Activated naive CD4-positive, alpha-beta T cell treated with anti-CD3 and anti-CD28 coated beads, Interleukin-2, amount 50 U/mL, for 16 hours (primary cell): ENCODE data around the gene VMP1.
"Not testable (repeated sequence)": the region's sequence is repeated elsewhere in the genome, so short reads cannot be mapped to it uniquely, and the experiment has no call there.

ENCODE experiments used
- DNase-seq: peaks from one replicate; pipeline ENCODE4 v3.0.0-alpha.2; 2020

VMP1 gene

GRCh38 chr17:59756236-59756818, 48.9 kb downstream of the VMP1 start:
- DNase-seq: no peak

DNA sequence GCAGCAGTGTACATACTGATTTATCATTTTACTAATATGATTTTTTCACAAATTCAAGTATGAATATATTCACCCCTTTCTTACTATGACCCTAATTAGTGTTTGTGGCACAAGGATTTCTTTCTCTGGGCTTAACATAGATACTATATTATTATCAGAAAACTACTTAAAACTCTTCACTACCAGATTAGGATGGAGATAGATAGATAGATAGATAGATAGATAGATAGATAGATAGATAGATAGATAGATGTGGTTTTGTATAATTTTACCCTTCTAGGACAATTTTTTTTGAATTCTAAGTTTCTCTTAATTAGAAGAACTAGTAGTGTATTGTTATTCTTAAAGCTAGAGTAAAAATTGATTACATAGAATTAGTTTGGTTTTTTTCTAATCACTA, 49.6 kb downstream of the VMP1 start:
- DNase-seq: no peak

- DNase-seq: no peak
Observed at GRCh38 chr17:59757470-59757869, 50.0 kb downstream of the VMP1 start.

GRCh38 chr17:59757881-59758385, 50.5 kb downstream of the VMP1 start:
- no peak for DNase-seq

DNA sequence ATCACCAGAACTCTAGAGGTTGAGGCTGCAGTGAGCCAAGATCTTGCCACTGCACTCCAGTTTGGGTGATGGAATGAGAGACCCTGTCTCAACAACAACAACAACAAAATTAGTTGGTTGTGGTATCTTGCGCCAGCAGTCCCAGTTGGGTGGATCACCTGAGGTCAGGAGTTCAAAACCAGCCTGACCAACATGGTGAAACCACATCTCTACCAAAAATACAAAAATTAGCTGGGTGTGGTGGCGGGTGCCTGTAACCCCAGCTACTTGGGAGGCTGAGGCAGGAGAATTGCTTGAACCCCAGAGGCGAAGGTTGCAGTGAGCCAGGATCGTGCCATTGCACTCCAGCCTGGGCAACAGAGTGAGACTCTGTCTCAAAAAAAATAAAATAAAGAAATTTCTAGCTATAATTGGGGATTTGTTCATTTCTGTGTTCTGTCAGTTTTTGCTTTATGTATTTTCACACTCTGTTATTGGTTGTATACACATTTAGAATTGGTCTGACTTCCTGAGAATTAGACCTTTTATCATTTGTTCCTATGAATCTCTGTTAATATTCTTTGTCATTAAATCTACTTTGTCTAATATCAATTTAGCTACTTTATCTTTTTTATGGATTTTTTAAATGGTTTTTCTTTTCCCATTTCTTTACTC, 51.7 kb downstream of the VMP1 start:
- not testable (repeated sequence) for DNase-seq

DNA sequence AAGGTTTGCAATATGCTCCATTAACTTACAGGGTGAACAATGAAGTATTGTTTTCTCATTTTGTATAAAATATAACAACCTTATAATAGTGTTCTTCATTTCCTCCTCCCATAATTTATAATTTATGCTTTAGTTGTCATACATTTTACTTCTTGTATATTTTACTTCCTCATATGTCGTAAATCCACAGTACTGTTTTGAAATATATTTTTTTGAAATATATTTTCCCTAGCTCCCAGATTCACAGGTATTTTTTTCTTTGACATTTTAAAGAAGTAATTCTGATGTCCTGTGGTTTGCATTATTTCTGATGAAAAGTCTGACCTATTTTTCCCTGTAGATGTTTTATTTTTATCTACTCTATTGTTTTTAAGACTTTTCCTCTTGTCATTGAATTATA, 52.7 kb downstream of the VMP1 start:
- no peak for DNase-seq

GRCh38 chr17:59761385-59762048, 54.1 kb downstream of the VMP1 start:
- DNase-seq: no peak

GRCh38 chr17:59762049-59762823, 54.8 kb downstream of the VMP1 start:
- no peak for DNase-seq

DNA sequence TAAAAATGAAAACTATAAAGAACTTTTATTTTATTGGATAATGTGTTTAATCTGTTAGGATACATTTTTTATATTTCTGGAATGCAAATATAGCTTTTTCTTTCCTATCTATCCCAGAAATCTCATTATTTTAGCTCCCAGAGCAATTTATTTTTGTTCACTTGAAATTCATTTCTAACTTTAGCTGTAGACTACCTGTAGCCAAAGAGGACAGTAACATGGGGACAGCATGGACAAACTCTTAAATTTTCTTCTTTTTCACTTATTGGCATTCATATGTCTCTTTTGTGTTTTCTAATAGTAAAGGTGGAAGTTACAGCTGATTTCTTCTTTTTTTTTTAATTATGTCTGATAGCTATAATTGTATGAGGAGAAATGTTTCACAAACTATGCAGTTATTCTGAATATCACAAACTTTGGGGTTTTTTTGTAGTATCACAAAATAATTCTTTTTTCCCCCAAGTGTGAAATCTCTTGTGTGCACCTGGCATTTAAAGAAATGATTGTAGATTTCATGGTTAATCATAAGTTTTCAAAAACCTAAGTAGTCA, 55.4 kb downstream of the VMP1 start:
- DNase-seq: no peak

DNA sequence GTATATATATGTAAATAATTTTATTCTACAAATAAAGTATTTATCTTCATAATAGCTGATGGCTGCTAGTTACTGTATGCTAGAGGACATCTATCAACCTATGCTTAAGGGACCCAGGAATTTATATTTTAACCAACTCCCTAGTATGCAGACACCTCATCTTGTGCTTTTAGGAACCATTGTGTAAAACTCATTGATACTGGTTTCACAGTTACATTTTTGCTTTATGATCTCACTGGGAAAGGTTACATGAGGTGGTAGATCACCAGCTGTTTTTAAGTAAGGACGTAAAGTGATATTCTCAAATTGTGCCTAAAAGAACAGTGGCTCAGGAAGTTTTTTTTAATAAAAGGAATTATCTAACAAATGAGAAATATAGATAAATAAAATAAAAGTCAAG, 56.4 kb downstream of the VMP1 start:
- DNase-seq: no peak

DNA sequence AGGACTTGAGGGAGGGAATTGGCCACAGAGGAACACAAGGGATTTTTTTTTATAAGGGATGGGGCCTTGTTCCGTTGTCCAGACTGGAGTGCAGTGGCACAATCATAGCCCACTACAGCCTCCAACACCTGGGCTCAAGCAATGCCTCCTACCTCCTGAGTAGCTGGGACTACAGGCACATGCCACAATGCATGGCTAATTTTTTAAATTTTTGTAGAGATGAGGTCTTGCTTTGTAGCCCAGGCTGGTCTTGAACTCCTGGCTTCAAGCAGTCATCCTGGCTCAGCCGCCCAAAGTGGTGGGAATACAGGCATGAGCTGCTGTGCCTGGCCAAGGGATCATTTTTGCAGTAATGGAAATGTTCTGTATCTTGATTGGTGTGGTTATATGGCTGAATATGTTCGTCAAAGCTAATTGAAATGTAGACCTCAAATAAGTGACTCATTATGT, 56.9 kb downstream of the VMP1 start:
- DNase-seq: no peak

- DNase-seq: no peak
Observed at GRCh38 chr17:59765038-59765437, 57.6 kb downstream of the VMP1 start.

GRCh38 chr17:59766491-59766890, 59.0 kb downstream of the VMP1 start:
- no peak for DNase-seq

DNA sequence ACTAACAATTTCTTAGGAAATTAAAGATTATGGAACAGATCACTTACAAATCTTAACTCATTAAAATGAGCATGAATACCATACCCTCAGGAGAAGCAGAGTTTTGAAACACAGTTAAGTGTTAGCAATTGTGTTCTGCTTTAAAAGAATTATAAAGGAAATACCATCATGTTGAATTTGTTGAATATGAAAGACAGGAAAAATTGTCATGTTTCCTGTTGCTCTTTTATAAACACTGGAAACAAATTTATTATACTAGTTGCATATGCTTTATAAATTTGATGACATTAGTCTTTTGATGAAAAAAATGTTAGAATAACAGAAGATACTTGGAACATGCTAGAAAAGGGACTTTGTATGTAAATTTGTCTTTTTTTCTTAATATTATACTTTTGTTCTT, 59.7 kb downstream of the VMP1 start:
- no peak for DNase-seq

- no peak for DNase-seq
Observed at GRCh38 chr17:59769887-59770286, 62.4 kb downstream of the VMP1 start.

DNA sequence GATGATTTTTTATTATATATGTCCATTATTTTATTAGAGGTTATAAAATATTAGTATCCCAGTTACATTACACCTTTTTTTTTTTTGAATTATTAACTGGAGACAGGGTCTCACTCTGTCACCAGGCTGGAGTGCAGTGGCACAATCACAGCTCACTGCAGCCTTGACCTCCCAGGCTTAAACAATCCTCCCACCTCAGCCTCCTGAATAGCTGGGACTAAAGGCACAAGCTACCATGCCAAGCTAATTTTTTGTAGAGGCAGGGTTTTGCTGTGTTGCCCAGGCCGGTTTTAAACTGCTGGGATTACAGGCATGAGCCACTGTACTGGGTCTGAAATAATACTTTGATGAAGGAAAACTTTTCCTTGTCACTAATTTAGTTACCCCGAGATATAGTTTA, 63.6 kb downstream of the VMP1 start:
- DNase-seq: no peak

DNA sequence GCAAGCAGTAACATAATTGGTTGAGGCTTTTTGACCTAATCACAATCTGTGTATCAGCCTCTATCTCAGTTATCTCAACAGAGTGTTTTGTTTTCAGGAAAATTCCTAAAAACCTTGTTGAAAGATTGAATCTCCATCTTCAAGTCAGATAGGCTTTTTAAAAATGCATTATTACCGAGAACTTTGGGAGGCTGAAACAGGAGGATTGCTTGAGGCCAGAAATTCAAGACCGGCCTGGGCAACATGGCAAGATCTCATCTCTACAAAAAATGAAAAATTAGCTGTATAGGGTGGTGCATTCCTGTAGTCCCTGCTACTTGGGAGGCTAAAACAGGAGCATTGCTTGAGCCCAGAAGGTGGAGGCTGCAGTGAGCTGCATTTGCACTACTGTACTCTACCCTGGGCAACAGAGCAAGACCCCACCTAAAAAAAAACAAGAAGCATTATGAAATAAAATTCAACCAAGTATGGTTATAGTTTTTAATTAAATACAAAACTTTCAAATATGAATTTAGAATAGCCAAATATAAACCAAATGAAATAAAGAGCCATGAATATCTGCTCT, 68.4 kb downstream of the VMP1 start:
- DNase-seq: no peak

- DNase-seq: no peak
Observed at GRCh38 chr17:59776577-59776976, 69.1 kb downstream of the VMP1 start.

- no peak for DNase-seq
Observed at GRCh38 chr17:59777033-59777432, 69.6 kb downstream of the VMP1 start.

DNA sequence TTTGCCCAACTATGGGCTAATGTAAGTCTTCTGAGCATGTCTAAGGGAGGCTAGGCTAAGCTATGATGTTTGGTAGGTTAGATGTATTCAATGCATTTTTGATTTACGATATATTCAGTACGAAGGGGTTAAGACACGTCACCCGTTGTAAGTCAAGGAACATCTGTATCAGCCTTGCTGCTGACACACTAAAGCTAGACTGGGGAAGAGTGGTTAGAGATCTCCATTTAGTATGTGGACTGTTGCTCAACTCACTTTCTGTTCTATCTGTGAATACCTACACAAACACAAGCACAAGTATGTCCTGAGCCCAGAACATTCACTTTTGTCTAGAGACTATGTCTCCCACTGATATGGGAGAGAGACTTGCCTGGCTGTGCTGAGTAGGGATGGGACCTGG, 71.5 kb downstream of the VMP1 start:
- no peak for DNase-seq

DNA sequence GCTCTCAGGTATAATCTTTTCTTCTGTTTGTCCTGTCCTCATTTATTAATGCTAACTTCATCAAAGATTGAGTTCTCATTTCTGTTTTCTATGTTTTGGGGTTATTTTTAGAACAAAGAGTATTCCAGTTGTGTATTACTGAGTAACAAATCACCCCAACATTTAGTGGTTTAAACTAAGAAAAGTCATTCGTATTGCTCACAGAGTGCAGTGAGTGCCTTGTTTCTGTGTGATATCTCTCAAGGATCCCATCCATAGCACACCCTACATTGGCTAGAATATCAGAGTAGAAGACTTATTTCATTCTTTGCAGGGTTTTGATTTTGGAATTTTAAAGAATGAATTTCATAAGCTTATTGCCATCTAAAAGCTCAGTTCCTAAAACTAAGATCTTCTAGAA, 72.1 kb downstream of the VMP1 start:
- DNase-seq: no peak

DNA sequence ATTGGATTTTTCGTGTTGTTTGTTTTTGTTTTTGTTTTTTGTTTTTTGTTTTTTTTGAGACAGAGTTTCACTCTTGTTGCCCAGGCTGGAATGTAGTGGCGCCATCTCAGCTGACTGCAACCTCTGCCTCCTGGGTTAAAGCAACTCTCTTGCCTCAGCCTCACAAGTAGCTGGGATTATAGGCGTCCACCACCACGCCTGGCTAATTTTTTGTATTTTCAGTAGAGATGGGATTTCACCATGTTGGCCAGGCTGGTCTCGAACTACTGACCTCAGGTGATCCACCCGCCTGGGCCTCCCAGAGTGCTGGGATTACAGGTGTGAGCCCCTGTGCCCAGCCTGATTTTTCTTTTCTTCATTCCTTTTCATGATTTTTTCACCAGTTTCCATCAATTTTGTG, 73.1 kb downstream of the VMP1 start:
- not testable (repeated sequence) for DNase-seq
